Thyroid gland (tissue), 4 donors: ENCODE results near the gene NPY.

Source experiments
- CTCF ChIP-seq, 6 experiments: fragments of 200-600 bp in 3 of 6; fragments of 450-650 bp in 3 of 6; sonication (generic) in 3 of 6; IDR thresholded peaks; one replicate each; pipeline ENCODE4 v1.5.1; 2016 to 2019; ENCODE audit warnings: antibody characterized with exemption in 6 of 6, mild to moderate bottlenecking in 2 of 6, inconsistent platforms in 1 of 6, moderate library complexity in 1 of 6
- POLR2A ChIP-seq, 2 donors: fragments of 450-650 bp; IDR thresholded peaks; one replicate each; pipeline ENCODE4 v1.6.1; 2017; ENCODE audit warnings: antibody characterized with exemption in 2 of 2, mild to moderate bottlenecking in 2 of 2, moderate library complexity in 1 of 2

- no peak for TF ChIP-seq CTCF (IDR thresholded peaks at IDR 0.05)
- no peak for TF ChIP-seq POLR2A (IDR thresholded peaks at IDR 0.05)
Measured at GRCh38 chr7:24312588-24312987, 28.6 kb downstream of the NPY start.
